ENCODE data around the gene ALG10B.

The ALG10B gene

GRCh38 chr12:38374751-38375150, 58.2 kb downstream of the ALG10B start:
- ChIA-PET POLR2A (no interaction called here), CTCF (no interaction called here)
- Histone ChIP-seq H3K4me1 (ENCODE audit: control insufficient read depth, insufficient read depth, low read length) (no peaks in the 10 kb centered on the region), H3K27ac (ENCODE audit: extremely low read depth, low read depth, low read length) (no peak overlapping the region), H3K4me3 (ENCODE audit: low read depth, low read length) (no peak overlapping the region), H3K9me3 (ENCODE audit: control insufficient read depth, insufficient read depth, low read depth, low read length) (no peaks in the 10 kb centered on the region), H3K36me3 (ENCODE audit: control insufficient read depth in 2 of 2, insufficient read depth in 1 of 2, low read length in 2 of 2) (no peaks in the 10 kb centered on the region)
- TF ChIP-seq ZNF146 (tag by site-specific recombination; IDR thresholded peaks at IDR 0.05) (no peak), ZNF2 (tag by site-specific recombination; IDR thresholded peaks at IDR 0.05) (no peak), IKZF3 (tag by site-specific recombination; IDR thresholded peaks at IDR 0.05) (no peak), ZNF596 (tag by site-specific recombination; IDR thresholded peaks at IDR 0.05) (no peak), ZNF416 (tag by site-specific recombination; IDR thresholded peaks at IDR 0.05) (no peak), ZSCAN30 (tag by site-specific recombination; IDR thresholded peaks at IDR 0.05) (no peak), TSHZ1 (tag by site-specific recombination; IDR thresholded peaks at IDR 0.05; ENCODE audit: borderline replicate concordance) (no peak), ZNF221 (tag by site-specific recombination; IDR thresholded peaks at IDR 0.05; ENCODE audit: borderline replicate concordance) (no peak), ZNF488 (tag by site-specific recombination; IDR thresholded peaks at IDR 0.05) (no peak), HOXA7 (CRISPR knock-in tag; IDR thresholded peaks at IDR 0.05; ENCODE audit: borderline replicate concordance) (no peak), ZNF140 (tag by site-specific recombination; IDR thresholded peaks at IDR 0.05) (no peak), ZNF302 (tag by site-specific recombination; IDR thresholded peaks at IDR 0.05; ENCODE audit: low read depth) (no peak), ZNF274 (IDR thresholded peaks at IDR 0.05; ENCODE audit: low read length) (no peak), ZNF274 (tag by site-specific recombination; IDR thresholded peaks at IDR 0.05; ENCODE audit: borderline replicate concordance) (no peak), PATZ1 (tag by site-specific recombination; IDR thresholded peaks at IDR 0.05) (no peak), HIC1 (tag by site-specific recombination; IDR thresholded peaks at IDR 0.05) (no peak), ZFP41 (tag by site-specific recombination; IDR thresholded peaks at IDR 0.05; ENCODE audit: borderline replicate concordance) (no peak), ATF2 (tag by site-specific recombination; IDR thresholded peaks at IDR 0.05; ENCODE audit: low read depth) (no peak), ZNF184 (tag by site-specific recombination; IDR thresholded peaks at IDR 0.05) (no peak), ZNF202 (tag by site-specific recombination; IDR thresholded peaks at IDR 0.05; ENCODE audit: borderline replicate concordance) (no peak)
- TF ChIP-seq, protein P1, sequence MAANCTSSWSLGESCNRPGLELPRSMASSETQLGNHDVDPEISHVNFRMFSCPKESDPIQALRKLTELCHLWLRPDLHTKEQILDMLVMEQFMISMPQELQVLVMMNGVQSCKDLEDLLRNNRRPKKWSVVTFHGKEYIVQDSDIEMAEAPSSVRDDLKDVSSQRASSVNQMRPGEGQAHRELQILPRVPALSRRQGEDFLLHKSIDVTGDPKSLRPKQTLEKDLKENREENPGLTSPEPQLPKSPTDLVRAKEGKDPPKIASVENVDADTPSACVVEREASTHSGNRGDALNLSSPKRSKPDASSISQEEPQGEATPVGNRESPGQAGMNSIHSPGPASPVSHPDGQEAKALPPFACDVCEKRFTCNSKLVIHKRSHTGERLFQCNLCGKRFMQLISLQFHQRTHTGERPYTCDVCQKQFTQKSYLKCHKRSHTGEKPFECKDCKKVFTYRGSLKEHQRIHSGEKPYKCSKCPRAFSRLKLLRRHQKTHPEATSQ (tag by site-specific recombination; IDR thresholded peaks at IDR 0.05) = no peak
